GM06990 (cell line): ENCODE data around the gene NIN.

ENCODE experiments used
- DNase-seq: peaks from one replicate; pipeline ENCODE4 v3.0.0-alpha.2; 2011; ENCODE audit not compliant: insufficient read length; ENCODE audit errors: extremely low read depth
- H3K27me3 ChIP-seq: replicated peaks from 2 replicates; pipeline ENCODE4 v1.6.0; 2011; ENCODE audit warnings: low read length; ENCODE audit not compliant: control insufficient read depth, insufficient read depth
- H3K36me3 ChIP-seq: 2 replicates; pipeline ENCODE4 v1.5.1; 2011; ENCODE audit warnings: low read length; ENCODE audit not compliant: control insufficient read depth, insufficient read depth
- H3K4me3 ChIP-seq: replicated peaks from 2 replicates; pipeline ENCODE4 v1.5.1; 2011; ENCODE audit warnings: low read depth, mild to moderate bottlenecking, control low read depth, low read length
- TF ChIP-seq, protein P1 (sequence below): IDR thresholded peaks from 2 replicates; pipeline ENCODE4 v1.5.1; 2011; ENCODE audit warnings: low read length, control low read depth, mild to moderate bottlenecking, inconsistent platforms; ENCODE audit not compliant: insufficient read depth, poor library complexity, severe bottlenecking

The NIN gene

GRCh38 chr14:50773632-50774541 is 57.1 kb downstream of the NIN start:
- no peaks in the 10 kb centered on the region for H3K27me3 ChIP-seq
- no peak overlapping the region for H3K4me3 ChIP-seq
- peaks cover 36% of the 10 kb centered on the region for H3K36me3 ChIP-seq
- no peak for DNase-seq
- TF ChIP-seq, protein P1, sequence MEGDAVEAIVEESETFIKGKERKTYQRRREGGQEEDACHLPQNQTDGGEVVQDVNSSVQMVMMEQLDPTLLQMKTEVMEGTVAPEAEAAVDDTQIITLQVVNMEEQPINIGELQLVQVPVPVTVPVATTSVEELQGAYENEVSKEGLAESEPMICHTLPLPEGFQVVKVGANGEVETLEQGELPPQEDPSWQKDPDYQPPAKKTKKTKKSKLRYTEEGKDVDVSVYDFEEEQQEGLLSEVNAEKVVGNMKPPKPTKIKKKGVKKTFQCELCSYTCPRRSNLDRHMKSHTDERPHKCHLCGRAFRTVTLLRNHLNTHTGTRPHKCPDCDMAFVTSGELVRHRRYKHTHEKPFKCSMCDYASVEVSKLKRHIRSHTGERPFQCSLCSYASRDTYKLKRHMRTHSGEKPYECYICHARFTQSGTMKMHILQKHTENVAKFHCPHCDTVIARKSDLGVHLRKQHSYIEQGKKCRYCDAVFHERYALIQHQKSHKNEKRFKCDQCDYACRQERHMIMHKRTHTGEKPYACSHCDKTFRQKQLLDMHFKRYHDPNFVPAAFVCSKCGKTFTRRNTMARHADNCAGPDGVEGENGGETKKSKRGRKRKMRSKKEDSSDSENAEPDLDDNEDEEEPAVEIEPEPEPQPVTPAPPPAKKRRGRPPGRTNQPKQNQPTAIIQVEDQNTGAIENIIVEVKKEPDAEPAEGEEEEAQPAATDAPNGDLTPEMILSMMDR, result peak; percentile 75

DNA sequence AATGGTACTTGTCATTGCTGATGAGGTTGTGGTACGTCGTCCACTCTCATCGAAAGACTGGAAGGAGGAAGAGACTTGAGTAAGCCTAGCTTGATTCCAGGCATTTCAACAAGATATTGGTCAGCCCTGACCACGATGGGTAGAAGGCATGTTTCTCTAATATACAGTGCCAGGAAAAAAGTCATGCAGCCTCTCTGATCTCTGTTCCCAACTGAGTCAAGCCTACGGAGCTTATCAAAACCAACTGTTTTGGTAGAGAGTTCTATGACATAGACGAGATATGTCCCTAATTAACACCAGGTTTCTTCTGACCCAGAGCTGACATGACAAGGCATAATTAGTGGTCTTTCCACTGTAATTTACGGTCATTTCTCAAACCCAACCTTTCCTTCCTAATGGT is 58.5 kb downstream of the NIN start:
- H3K36me3 ChIP-seq, result peaks cover 43% of the 10 kb centered on the region
- TF ChIP-seq, protein P1, result no peak
- H3K27me3 ChIP-seq, result no peaks in the 10 kb centered on the region
- no peak overlapping the region for H3K4me3 ChIP-seq
- no peak for DNase-seq

- peaks cover 42% of the 10 kb centered on the region for H3K36me3 ChIP-seq
- no peaks in the 10 kb centered on the region for H3K27me3 ChIP-seq
- no peak overlapping the region for H3K4me3 ChIP-seq
- DNase-seq, result no peak
- TF ChIP-seq, protein P1, result no peak
Measured at GRCh38 chr14:50770586-50770985, 60.4 kb downstream of the NIN start.

DNA sequence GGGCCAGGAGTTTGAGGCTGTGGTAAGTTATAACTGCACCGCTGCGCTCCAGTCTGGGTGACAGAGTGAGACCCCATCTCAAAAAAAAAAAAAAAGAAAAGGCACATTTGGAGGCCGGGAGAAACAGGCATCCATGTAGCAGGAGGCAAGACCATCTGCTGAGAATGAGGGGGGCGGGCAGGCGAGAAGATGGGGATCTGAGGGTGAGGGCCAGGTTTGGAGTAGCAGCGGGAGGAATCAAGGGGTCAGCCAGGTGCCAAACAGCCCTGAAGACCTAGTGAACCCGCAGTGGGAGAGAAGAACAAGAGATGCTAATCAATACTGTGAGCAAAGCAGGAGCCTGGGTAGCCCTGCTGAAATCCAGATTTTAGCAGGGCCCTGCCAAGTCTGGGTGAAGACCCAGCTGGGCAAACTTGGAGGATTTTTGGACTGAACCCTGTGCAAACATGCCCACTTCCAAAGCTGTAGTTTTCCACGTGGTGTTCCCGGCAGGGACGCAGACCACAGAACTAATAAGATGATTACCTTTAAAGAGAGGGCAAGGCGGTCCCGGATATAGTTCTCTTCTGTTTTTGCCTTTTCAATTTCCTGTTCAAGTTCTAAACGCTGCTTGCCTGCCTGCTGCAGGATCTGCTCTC is 61.0 kb downstream of the NIN start:
- Histone ChIP-seq H3K27me3 (no peaks in the 10 kb centered on the region), H3K36me3 (peaks cover 42% of the 10 kb centered on the region), H3K4me3 (no peak overlapping the region)
- no peak for DNase-seq
- TF ChIP-seq, protein P1, result no peak

- DNase-seq, result no peak
- TF ChIP-seq, protein P1, result no peak
- H3K36me3 ChIP-seq, result peaks cover 35% of the 10 kb centered on the region
- no peaks in the 10 kb centered on the region for H3K27me3 ChIP-seq
- no peak overlapping the region for H3K4me3 ChIP-seq
Measured at GRCh38 chr14:50768680-50769079, 62.3 kb downstream of the NIN start.
